OCI-LY1 (cell line): ENCODE results near the gene RNF217.

Experiments used
- H2AFZ ChIP-seq: fragments of 200-600 bp; sonication (generic), shearing (Covaris generic); 2 replicates; pipeline ENCODE4 v1.6.0; 2014; ENCODE audit warnings: antibody characterized with exemption, mild to moderate bottlenecking, low read length
- H3F3A ChIP-seq: fragments of 200-600 bp; sonication (generic), shearing (Covaris generic); 2 replicates; pipeline ENCODE4 v1.6.0; 2014; ENCODE audit warnings: mild to moderate bottlenecking, antibody characterized with exemption, low read length, moderate library complexity; ENCODE audit not compliant: insufficient read depth
- H3K27ac ChIP-seq: fragments of 200-600 bp; sonication (generic); 2 replicates; pipeline ENCODE4 v1.5.1; 2014; ENCODE audit warnings: low read length, mixed run types, mild to moderate bottlenecking, low read depth; ENCODE audit not compliant: poor library complexity, severe bottlenecking
- H3K27me3 ChIP-seq: fragments of 200-600 bp; sonication (generic); 2 replicates; pipeline ENCODE4 v1.6.0; 2014; ENCODE audit warnings: antibody characterized with exemption, mild to moderate bottlenecking, low read length, moderate library complexity; ENCODE audit not compliant: insufficient read depth
- H3K36me3 ChIP-seq: fragments of 200-600 bp; sonication (generic); 2 replicates; pipeline ENCODE4 v1.6.1; 2014; ENCODE audit warnings: mild to moderate bottlenecking, antibody characterized with exemption, low read length, moderate library complexity, mixed read lengths; ENCODE audit not compliant: insufficient read depth
- H3K4me1 ChIP-seq: fragments of 200-600 bp; sonication (generic); 2 replicates; pipeline ENCODE4 v1.5.1; 2014; ENCODE audit warnings: mild to moderate bottlenecking, low read length, moderate library complexity; ENCODE audit not compliant: insufficient read depth, severe bottlenecking
- H3K4me2 ChIP-seq: fragments of 200-600 bp; sonication (generic), shearing (Covaris generic); 2 replicates; pipeline ENCODE4 v1.6.1; 2014; ENCODE audit warnings: low read length
- H3K4me3 ChIP-seq: fragments of 200-600 bp; sonication (generic); 2 replicates; pipeline ENCODE4 v1.5.1; 2014; ENCODE audit warnings: low read length, low read depth, mild to moderate bottlenecking, mixed read lengths; ENCODE audit not compliant: poor library complexity, severe bottlenecking
- H3K79me2 ChIP-seq: fragments of 200-600 bp; shearing (Covaris generic); 2 replicates; pipeline ENCODE4 v1.6.1; 2016; ENCODE audit warnings: mixed run types, low read length, mixed read lengths; ENCODE audit not compliant: insufficient read depth
- H3K9ac ChIP-seq: fragments of 200-600 bp; sonication (generic), shearing (Covaris generic); 2 replicates; pipeline ENCODE4 v1.6.1; 2014; ENCODE audit warnings: mild to moderate bottlenecking, low read length, mixed read lengths
- H3K9me2 ChIP-seq: fragments of 200-600 bp; sonication (generic), shearing (Covaris generic); 2 replicates; pipeline ENCODE4 v1.6.1; 2014; ENCODE audit warnings: low read depth, mild to moderate bottlenecking, low read length, mixed read lengths
- H3K9me3 ChIP-seq: fragments of 200-600 bp; shearing (Covaris generic); 2 replicates; pipeline ENCODE4 v1.6.1; 2014; ENCODE audit warnings: low read length, mixed read lengths
- H4K20me1 ChIP-seq: fragments of 200-600 bp; sonication (generic), shearing (Covaris generic); 2 replicates; pipeline ENCODE4 v1.6.0; 2016; ENCODE audit warnings: mild to moderate bottlenecking, low read length; ENCODE audit not compliant: insufficient read depth
- EZH2 ChIP-seq: fragments of 200-600 bp; sonication (generic), shearing (Covaris generic); IDR thresholded peaks from 2 replicates; pipeline ENCODE4 v1.8.0; 2017; ENCODE audit warnings: borderline replicate concordance, mixed run types, mild to moderate bottlenecking, antibody characterized with exemption, low read length, moderate library complexity, mixed read lengths
- TF ChIP-seq, protein P1 (sequence below): fragments of 200-600 bp; sonication (generic), shearing (Covaris generic); IDR thresholded peaks from 2 replicates; pipeline ENCODE4 v1.5.1; 2017; ENCODE audit warnings: mild to moderate bottlenecking, antibody characterized with exemption, low read length, moderate library complexity, mixed read lengths

The RNF217 gene

DNA sequence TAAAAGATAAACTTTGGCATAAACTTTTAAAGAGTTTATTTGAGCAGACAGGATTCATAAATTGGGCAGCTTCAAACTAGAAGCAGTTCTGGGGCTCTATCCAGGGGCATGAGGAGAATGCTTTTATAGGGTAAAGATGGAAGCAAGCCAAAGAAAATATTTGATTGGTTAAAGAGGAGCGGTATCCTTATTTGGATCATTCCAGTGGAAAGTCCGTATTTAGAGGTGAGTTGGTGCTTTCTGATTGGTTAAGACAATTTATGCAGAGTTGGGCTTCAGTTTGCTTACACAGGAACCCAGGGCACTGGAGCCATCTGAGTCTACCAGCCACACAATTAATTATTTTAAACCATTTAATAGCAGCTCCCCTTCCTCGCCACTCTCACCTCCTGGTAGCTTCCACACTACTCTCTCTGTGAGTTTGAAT, 37.9 kb upstream of the RNF217 start:
- Histone ChIP-seq H3K79me2 (no peaks in the 10 kb centered on the region), H3K27ac (no peak overlapping the region), H3K36me3 (no peaks in the 10 kb centered on the region), H3K4me1 (no peaks in the 10 kb centered on the region), H3K9ac (no peak overlapping the region), H3K27me3 (no peaks in the 10 kb centered on the region), H3K4me2 (no peak overlapping the region), H3K9me3 (no peaks in the 10 kb centered on the region), H3K4me3 (no peak overlapping the region), H2AFZ (no peak overlapping the region), H4K20me1 (no peaks in the 10 kb centered on the region), H3K9me2 (no peaks in the 10 kb centered on the region), H3F3A (no peaks in the 10 kb centered on the region)
- TF ChIP-seq, protein P1, sequence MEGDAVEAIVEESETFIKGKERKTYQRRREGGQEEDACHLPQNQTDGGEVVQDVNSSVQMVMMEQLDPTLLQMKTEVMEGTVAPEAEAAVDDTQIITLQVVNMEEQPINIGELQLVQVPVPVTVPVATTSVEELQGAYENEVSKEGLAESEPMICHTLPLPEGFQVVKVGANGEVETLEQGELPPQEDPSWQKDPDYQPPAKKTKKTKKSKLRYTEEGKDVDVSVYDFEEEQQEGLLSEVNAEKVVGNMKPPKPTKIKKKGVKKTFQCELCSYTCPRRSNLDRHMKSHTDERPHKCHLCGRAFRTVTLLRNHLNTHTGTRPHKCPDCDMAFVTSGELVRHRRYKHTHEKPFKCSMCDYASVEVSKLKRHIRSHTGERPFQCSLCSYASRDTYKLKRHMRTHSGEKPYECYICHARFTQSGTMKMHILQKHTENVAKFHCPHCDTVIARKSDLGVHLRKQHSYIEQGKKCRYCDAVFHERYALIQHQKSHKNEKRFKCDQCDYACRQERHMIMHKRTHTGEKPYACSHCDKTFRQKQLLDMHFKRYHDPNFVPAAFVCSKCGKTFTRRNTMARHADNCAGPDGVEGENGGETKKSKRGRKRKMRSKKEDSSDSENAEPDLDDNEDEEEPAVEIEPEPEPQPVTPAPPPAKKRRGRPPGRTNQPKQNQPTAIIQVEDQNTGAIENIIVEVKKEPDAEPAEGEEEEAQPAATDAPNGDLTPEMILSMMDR, result no peak
- no peak for TF ChIP-seq EZH2

DNA sequence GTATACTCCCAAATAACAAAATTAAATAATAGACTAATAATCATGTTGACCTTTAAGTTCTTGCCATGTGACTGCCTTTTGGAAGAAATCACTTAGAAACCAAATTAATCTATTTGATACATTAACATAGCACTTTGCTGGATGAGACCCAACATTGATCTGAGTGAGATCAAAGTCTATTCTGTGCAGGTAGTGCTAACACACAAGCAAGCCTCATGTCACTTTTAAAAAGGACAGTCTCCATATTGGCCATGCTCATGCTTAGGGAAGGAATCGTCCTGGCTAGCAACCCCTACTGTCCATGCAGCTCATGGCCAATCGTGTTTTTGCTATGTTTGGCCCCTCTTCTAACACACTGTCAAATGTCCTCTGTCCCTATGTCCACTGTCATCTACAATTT, 35.8 kb upstream of the RNF217 start:
- Histone ChIP-seq H3F3A (no peaks in the 10 kb centered on the region), H4K20me1 (no peaks in the 10 kb centered on the region), H3K4me1 (no peaks in the 10 kb centered on the region), H3K9ac (no peak overlapping the region), H3K27me3 (no peaks in the 10 kb centered on the region), H3K4me2 (no peak overlapping the region), H3K79me2 (no peaks in the 10 kb centered on the region), H3K9me2 (no peaks in the 10 kb centered on the region), H3K9me3 (no peaks in the 10 kb centered on the region), H3K27ac (no peak overlapping the region), H2AFZ (no peak overlapping the region), H3K36me3 (no peaks in the 10 kb centered on the region), H3K4me3 (no peak overlapping the region)
- TF ChIP-seq, protein P1, result no peak
- TF ChIP-seq EZH2, result no peak

DNA sequence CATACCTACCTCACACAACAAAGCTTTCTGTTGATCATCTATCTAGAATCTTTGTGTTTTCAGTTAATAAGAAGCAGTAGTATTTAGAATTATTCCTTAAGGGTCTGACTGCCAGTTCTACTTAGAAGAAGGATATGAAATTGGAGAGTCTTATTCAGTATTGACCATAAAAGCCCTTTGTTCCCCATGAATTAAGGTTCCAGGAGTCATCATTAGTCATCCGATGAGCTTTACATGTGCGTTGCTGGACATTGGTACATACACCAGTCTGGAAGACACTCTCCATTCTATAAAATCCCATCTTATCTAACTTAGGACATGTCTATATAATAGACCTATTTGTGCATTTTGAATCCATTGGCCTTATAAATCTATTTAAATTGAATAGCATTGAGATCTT, 34.4 kb upstream of the RNF217 start:
- no peaks in the 10 kb centered on the region for H3K27me3 ChIP-seq
- no peak overlapping the region for H2AFZ ChIP-seq
- H3K9ac ChIP-seq, result no peak overlapping the region
- H3K4me1 ChIP-seq, result no peaks in the 10 kb centered on the region
- H3K9me2 ChIP-seq, result no peaks in the 10 kb centered on the region
- no peak overlapping the region for H3K4me3 ChIP-seq
- H3K9me3 ChIP-seq, result no peaks in the 10 kb centered on the region
- H3F3A ChIP-seq, result no peaks in the 10 kb centered on the region
- no peak overlapping the region for H3K27ac ChIP-seq
- no peak for TF ChIP-seq EZH2
- TF ChIP-seq, protein P1, result no peak
- H3K36me3 ChIP-seq, result no peaks in the 10 kb centered on the region
- H4K20me1 ChIP-seq, result no peaks in the 10 kb centered on the region
- no peaks in the 10 kb centered on the region for H3K79me2 ChIP-seq
- H3K4me2 ChIP-seq, result no peak overlapping the region
